ENCODE data around the gene CCDC57. TPM values are rescaled to one million over a fixed set of nuclear protein-coding genes. Genes with fewer than 3 reads are reported as not detected.

CCDC57 gene
- total and polyA plus RNA-seq, 2 of the 8 experiments (the other 6 are each of a cell fraction or from before 2014, with no cell fraction given): 8.4 to 12.9 TPM

DNA sequence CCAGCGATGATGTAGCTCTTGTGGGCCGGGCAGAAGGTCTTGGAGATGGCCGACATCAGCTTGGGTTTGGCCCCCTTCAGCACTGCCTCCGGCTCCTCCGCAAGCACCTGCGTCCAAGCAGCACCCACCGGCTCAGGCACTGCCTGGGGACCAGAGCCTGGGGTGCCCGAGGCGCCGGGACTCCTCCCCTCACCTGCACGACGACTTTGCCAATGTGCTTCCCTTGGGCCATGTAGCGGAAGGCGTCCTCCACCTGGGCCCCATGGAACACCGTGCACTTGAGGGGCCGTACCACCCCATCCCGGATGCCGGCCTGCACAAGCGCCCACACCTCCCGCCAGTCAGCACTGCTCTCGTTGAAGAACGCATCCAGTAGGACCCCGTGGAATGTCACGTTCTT is 129.6 kb downstream of the CCDC57 start:
- Histone ChIP-seq H3K36me3 (ENCODE audit: control insufficient read depth in 2 of 4, insufficient read depth in 4 of 4, low read length in 3 of 4) (peaks cover 65 to 97% (median 85%) of the 10 kb centered on the region in 4 experiments), H3K56ac (replicated peaks; ENCODE audit: insufficient read length, low read depth, low read length) (no peak overlapping the region), H3K4me2 (ENCODE audit: insufficient read depth in 1 of 2, low read depth in 2 of 2, low read length in 2 of 2) (no peak overlapping the region), H4K5ac (ENCODE audit: insufficient read length, low read depth, low read length) (no peak overlapping the region), H3K4me1 (replicated peaks in 1 of 4; ENCODE audit: control insufficient read depth in 3 of 4, insufficient read depth in 4 of 4, low read length in 3 of 4) (no peaks in the 10 kb centered on the region), H3K18ac (ENCODE audit: extremely low read depth, low read length) (no peak overlapping the region), H4K91ac (replicated peaks; ENCODE audit: insufficient read length, low read length) (no peak overlapping the region), H3K9me3 (ENCODE audit: insufficient read depth in 2 of 2, low read depth in 1 of 2, low read length in 1 of 2) (no peaks in the 10 kb centered on the region), H3K9ac (replicated peaks in 1 of 4; ENCODE audit: extremely low read depth in 1 of 4, low read depth in 3 of 4, low read length in 3 of 4) (no peak overlapping the region), H3K4me3 (ENCODE audit: extremely low read depth in 1 of 4, insufficient read depth in 2 of 4, low read depth in 3 of 4, low read length in 4 of 4) (no peak overlapping the region), H3K79me1 (ENCODE audit: low read depth, low read length) (peaks cover 7% of the 10 kb centered on the region), H3K4ac (replicated peaks; ENCODE audit: insufficient read length, low read depth, low read length) (no peak overlapping the region), H3K23ac (ENCODE audit: insufficient read length) (no peak overlapping the region), H3K79me2 (ENCODE audit: control insufficient read depth in 1 of 2, insufficient read depth in 2 of 2, low read length in 2 of 2) (no peaks in the 10 kb centered on the region), H2BK5ac (ENCODE audit: low read depth, low read length) (no peak overlapping the region), H2BK20ac (ENCODE audit: low read length) (no peak overlapping the region), H3K27me3 (replicated peaks in 1 of 4; ENCODE audit: control insufficient read depth in 3 of 4, extremely low read depth in 1 of 4, insufficient read depth in 3 of 4, low read length in 3 of 4) (no peaks in the 10 kb centered on the region), H2BK120ac (replicated peaks; ENCODE audit: low read depth, low read length) (no peak overlapping the region), H2AFZ (ENCODE audit: low read length) (no peak overlapping the region), H3K14ac (ENCODE audit: insufficient read length) (no peak overlapping the region), H3K23me2 (ENCODE audit: low read depth, low read length) (no peaks in the 10 kb centered on the region), H2AK5ac (ENCODE audit: low read depth, low read length) (no peak overlapping the region), H4K20me1 (replicated peaks in 1 of 2; ENCODE audit: control insufficient read depth in 1 of 2, insufficient read depth in 2 of 2, low read length in 2 of 2) (peaks cover 30 to 69% of the 10 kb centered on the region in 2 experiments), H2BK15ac (ENCODE audit: low read length) (no peak overlapping the region), H2BK12ac (ENCODE audit: low read depth, low read length) (no peak overlapping the region), H4K8ac (ENCODE audit: extremely low read depth, insufficient read depth, low read length) (no peak overlapping the region; the same call in 1 of the 2 replicates), H3K27ac (ENCODE audit: low read depth, low read length) (no peak overlapping the region)
- CTCF ChIA-PET (ENCODE audit: partially characterized antibody): interaction anchor here (1.0 to 2.3 kb wide), 3 partner anchors 57 to 73 kb away, joined by 3 to 8 read pairs (median 3); no protein-coding TSS in a partner anchor
- POLR2A ChIA-PET (ENCODE audit: partially characterized antibody): interaction anchor here (0.8 to 12.5 kb wide), 9 partner anchors 6 to 53 kb away, joined by 3 to 105 read pairs (median 6); partner anchors contain the start of gene FASN
- DNase-seq (ENCODE audit: low read depth in 1 of 2, low spot score in 2 of 2): no peak
- TF ChIP-seq JUND (IDR thresholded peaks at IDR 0.05; ENCODE audit: low read length) (no peak), TAF1 (IDR thresholded peaks at IDR 0.05; ENCODE audit: low read depth, low read length) (no peak), SIN3A (conservative IDR thresholded peaks at IDR 0.05 in 1 of 2, IDR thresholded peaks at IDR 0.05 in 1 of 2; ENCODE audit: low read depth in 1 of 2, low read length in 2 of 2) (no peak), SUZ12 (IDR thresholded peaks at IDR 0.05; ENCODE audit: low read length) (no peak), RFX5 (IDR thresholded peaks at IDR 0.05; ENCODE audit: borderline replicate concordance, low read depth, low read length) (no peak), CHD2 (IDR thresholded peaks at IDR 0.05; ENCODE audit: low read length) (no peak), NRF1 (IDR thresholded peaks at IDR 0.05; ENCODE audit: low read depth, low read length) (no peak), BRCA1 (IDR thresholded peaks at IDR 0.05; ENCODE audit: low read depth, low read length) (no peak), BCL11A (IDR thresholded peaks at IDR 0.05; ENCODE audit: low read depth in 2 of 2, low read length in 2 of 2) (no peak)
- TF ChIP-seq, protein P1, sequence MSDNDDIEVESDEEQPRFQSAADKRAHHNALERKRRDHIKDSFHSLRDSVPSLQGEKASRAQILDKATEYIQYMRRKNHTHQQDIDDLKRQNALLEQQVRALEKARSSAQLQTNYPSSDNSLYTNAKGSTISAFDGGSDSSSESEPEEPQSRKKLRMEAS (IDR thresholded peaks at IDR 0.05): no peak
- TF ChIP-seq, protein P2, sequence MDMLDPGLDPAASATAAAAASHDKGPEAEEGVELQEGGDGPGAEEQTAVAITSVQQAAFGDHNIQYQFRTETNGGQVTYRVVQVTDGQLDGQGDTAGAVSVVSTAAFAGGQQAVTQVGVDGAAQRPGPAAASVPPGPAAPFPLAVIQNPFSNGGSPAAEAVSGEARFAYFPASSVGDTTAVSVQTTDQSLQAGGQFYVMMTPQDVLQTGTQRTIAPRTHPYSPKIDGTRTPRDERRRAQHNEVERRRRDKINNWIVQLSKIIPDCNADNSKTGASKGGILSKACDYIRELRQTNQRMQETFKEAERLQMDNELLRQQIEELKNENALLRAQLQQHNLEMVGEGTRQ (IDR thresholded peaks at IDR 0.05; ENCODE audit: low read length): no peak
- 97% methylated on average over 24 of the region's 24 CpGs; no CpG with 5 or more reads in 1 of the 2 experiments for WGBS, 2 experiments (ENCODE audit: extremely low coverage in 1 of 2, insufficient coverage in 1 of 2, insufficient read length in 1 of 2, insufficient replicate concordance in 2 of 2, low coverage in 1 of 2, low lambda C conversion rate in 2 of 2, missing lambda C conversion rate in 1 of 2)
- FAIRE-seq: no peak
